HepG2 (cell line): ENCODE data around the gene GOLT1A.

Source experiments
- ELF4 ChIP-seq: sonication (generic); formaldehyde crosslinking; IDR thresholded peaks from 2 replicates; pipeline ENCODE4 v1.5.0; 2020; ENCODE audit warnings: missing genetic modification reagents, mild to moderate bottlenecking, moderate library complexity, borderline replicate concordance
- IKZF1 ChIP-seq: fragments of 450-650 bp; IDR thresholded peaks from 2 replicates; pipeline ENCODE4 v1.7.1; 2016
- JARID2 ChIP-seq: sonication (generic); formaldehyde crosslinking; IDR thresholded peaks from 2 replicates; pipeline ENCODE4 v1.8.1; 2023; ENCODE audit warnings: missing genetic modification reagents, inconsistent platforms; ENCODE audit not compliant: insufficient replicate concordance
- KLF16 ChIP-seq, 2 experiments: sonication (generic) in 1 of 2; formaldehyde crosslinking in 1 of 2; IDR thresholded peaks; 2 replicates each; pipeline versions ENCODE4 v1.6.1 to v1.8.0; 2016 to 2023; ENCODE audit warnings: missing genetic modification reagents in 2 of 2, missing compliant biosample characterization in 1 of 2
- POLR2A ChIP-seq, 2 experiments: IDR thresholded peaks; 2 replicates each; pipeline ENCODE4 v1.6.1; 2011; ENCODE audit warnings: low read depth in 2 of 2, low read length in 2 of 2, mild to moderate bottlenecking in 1 of 2, moderate library complexity in 1 of 2; ENCODE audit not compliant: insufficient read depth in 1 of 2
- POLR2AphosphoS2 ChIP-seq: IDR thresholded peaks from 2 replicates; pipeline ENCODE4 v1.6.1; 2011; ENCODE audit warnings: low read depth, low read length, improper control_type of control experiment
- POLR2AphosphoS5 ChIP-seq: IDR thresholded peaks from 2 replicates; pipeline ENCODE4 v1.6.1; 2012; ENCODE audit warnings: low read depth, low read length
- ZBTB7A ChIP-seq: sonication (generic); formaldehyde crosslinking; IDR thresholded peaks from 2 replicates; pipeline ENCODE4 v1.8.0; 2022; ENCODE audit warnings: mild to moderate bottlenecking, missing genetic modification reagents

DNA sequence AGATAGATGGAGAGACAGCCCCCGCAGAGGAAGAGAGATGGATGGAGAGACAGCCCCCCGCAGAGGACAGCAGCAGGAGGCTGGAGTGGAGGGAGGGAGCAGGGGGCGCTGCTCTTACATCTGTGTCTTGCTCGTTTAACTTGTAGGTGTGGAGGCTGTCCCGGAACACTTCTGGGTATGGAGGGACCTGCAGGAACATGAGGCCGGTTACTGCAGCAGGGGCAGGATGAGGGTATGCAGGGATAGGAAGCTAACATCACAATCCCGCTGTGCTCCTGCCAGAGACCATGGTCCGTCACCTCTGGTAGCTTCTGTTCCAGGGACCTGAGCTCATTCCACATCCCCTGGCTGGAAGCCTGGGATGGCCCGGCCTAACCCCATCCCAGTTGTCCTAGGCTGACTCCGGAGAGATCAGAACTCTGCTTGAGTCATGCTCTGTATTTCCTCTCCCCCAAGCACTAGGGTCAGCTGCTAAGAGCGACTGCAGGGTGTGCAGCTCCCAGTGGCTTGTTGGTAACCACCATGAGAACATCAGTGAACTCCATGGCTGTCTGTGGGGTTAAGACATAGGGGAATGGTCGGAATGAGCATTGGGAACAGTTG is 36.7 kb upstream of the GOLT1A start:
- no peak for TF ChIP-seq POLR2AphosphoS2
- TF ChIP-seq KLF16 (CRISPR knock-in tag; IDR thresholded peaks at IDR 0.05) = no peak
- no peak for TF ChIP-seq ELF4 (CRISPR knock-in tag)
- TF ChIP-seq POLR2A (IDR thresholded peaks at IDR 0.05; ENCODE audit: insufficient read depth in 1 of 2, low read depth in 2 of 2, low read length in 2 of 2) = no peak
- TF ChIP-seq IKZF1 = no peak
- no peak for TF ChIP-seq ZBTB7A (CRISPR knock-in tag)
- TF ChIP-seq JARID2 (CRISPR knock-in tag) = no peak
- no peak for TF ChIP-seq POLR2AphosphoS5
